ENCODE data around the gene ZNF225. TPM values are rescaled to one million over a fixed set of nuclear protein-coding genes. Genes with fewer than 3 reads are reported as not detected.
"Not testable (repeated sequence)": the region's sequence is repeated elsewhere in the genome, so short reads cannot be mapped to it uniquely, and the experiment has no call there.

Gene ZNF225
- total RNA-seq, 1 donor from 2014 or later, result 7.1 TPM

GRCh38 chr19:44156475-44156874, 43.3 kb downstream of the ZNF225 start:
- H3K36me3 Mint-ChIP-seq (ENCODE audit: unreplicated experiment), result peaks cover 55% of the 10 kb centered on the region
- no peak for TF ChIP-seq CTCF (IDR thresholded peaks at IDR 0.05; ENCODE audit: partially characterized antibody, unreplicated experiment)
- H3K27me3 Mint-ChIP-seq (ENCODE audit: unreplicated experiment), result no peaks in the 10 kb centered on the region
- no peak overlapping the region for H3K27ac Mint-ChIP-seq (ENCODE audit: unreplicated experiment)
- DNase-seq, result no peak
- H3K4me3 Mint-ChIP-seq (ENCODE audit: unreplicated experiment), result no peak overlapping the region
- peaks cover 14% of the 10 kb centered on the region for H3K9me3 Mint-ChIP-seq (ENCODE audit: unreplicated experiment)
- H3K4me1 Mint-ChIP-seq (ENCODE audit: low read depth, unreplicated experiment), result no peaks in the 10 kb centered on the region

- Mint-ChIP-seq H3K4me1 (ENCODE audit: low read depth, unreplicated experiment) (peaks cover 16% of the 10 kb centered on the region), H3K27me3 (ENCODE audit: unreplicated experiment) (no peaks in the 10 kb centered on the region), H3K4me3 (ENCODE audit: unreplicated experiment) (peak overlapping the region; percentile 97), H3K36me3 (ENCODE audit: unreplicated experiment) (peaks cover 25% of the 10 kb centered on the region), H3K27ac (ENCODE audit: unreplicated experiment) (no peak overlapping the region), H3K9me3 (ENCODE audit: unreplicated experiment) (peaks cover 6% of the 10 kb centered on the region)
- DNase-seq, result no peak
- TF ChIP-seq CTCF (IDR thresholded peaks at IDR 0.05; ENCODE audit: partially characterized antibody, unreplicated experiment), result no peak
Measured at GRCh38 chr19:44163789-44164188, 50.6 kb downstream of the ZNF225 start.

- H3K4me3 Mint-ChIP-seq (ENCODE audit: unreplicated experiment), result peak overlapping the region; percentile 97
- no peaks in the 10 kb centered on the region for H3K27me3 Mint-ChIP-seq (ENCODE audit: unreplicated experiment)
Measured at GRCh38 chr19:44164327-44164672, 51.1 kb downstream of the ZNF225 start.

GRCh38 chr19:44164673-44165512, 51.7 kb downstream of the ZNF225 start, which contains the start of gene ZNF226:
Gene ZNF226, plus strand, starts transcription at chr19:44165100. Its CDS starts 4,981 bp downstream, at chr19:44170081.
- TF ChIP-seq CTCF (IDR thresholded peaks at IDR 0.05; ENCODE audit: partially characterized antibody, unreplicated experiment), result no peak
- Mint-ChIP-seq H3K27ac (ENCODE audit: unreplicated experiment) (peak within 1 kb of the TSS; percentile 87), H3K27me3 (ENCODE audit: unreplicated experiment) (no peaks in the 10 kb centered on the region), H3K4me1 (ENCODE audit: low read depth, unreplicated experiment) (peaks cover 16% of the 10 kb centered on the region), H3K9me3 (ENCODE audit: unreplicated experiment) (peaks cover 6% of the 10 kb centered on the region), H3K36me3 (ENCODE audit: unreplicated experiment) (peaks cover 21% of the 10 kb centered on the region), H3K4me3 (ENCODE audit: unreplicated experiment) (peak within 1 kb of the TSS; percentile 97)
- DNase-seq, result peak; percentile 80

More at GRCh38 chr19:44164327-44164672, 51.1 kb downstream of the ZNF225 start:
- no peak for TF ChIP-seq CTCF (IDR thresholded peaks at IDR 0.05; ENCODE audit: partially characterized antibody, unreplicated experiment)
- Mint-ChIP-seq H3K27ac (ENCODE audit: unreplicated experiment) (no peak overlapping the region), H3K36me3 (ENCODE audit: unreplicated experiment) (peaks cover 25% of the 10 kb centered on the region), H3K4me1 (ENCODE audit: low read depth, unreplicated experiment) (peaks cover 16% of the 10 kb centered on the region), H3K9me3 (ENCODE audit: unreplicated experiment) (peaks cover 6% of the 10 kb centered on the region)
- DNase-seq, result no peak

- H3K4me1 Mint-ChIP-seq (ENCODE audit: low read depth, unreplicated experiment), result peaks cover 12% of the 10 kb centered on the region
- H3K9me3 Mint-ChIP-seq (ENCODE audit: unreplicated experiment); H3K27ac Mint-ChIP-seq (ENCODE audit: unreplicated experiment); DNase-seq; H3K27me3 Mint-ChIP-seq (ENCODE audit: unreplicated experiment); H3K4me3 Mint-ChIP-seq (ENCODE audit: unreplicated experiment): not testable (repeated sequence)
- H3K36me3 Mint-ChIP-seq (ENCODE audit: unreplicated experiment), result peaks cover 38% of the 10 kb centered on the region
Measured at GRCh38 chr19:44170660-44171059, 57.5 kb downstream of the ZNF225 start.

Data from glutamatergic neuron (in vitro differentiated cells).